GM23248 (cell line): ENCODE measurements around the gene KASH5.

Experiments used
- EZH2 ChIP-seq: fragments of 200-600 bp; sonication (generic); IDR thresholded peaks from 2 replicates; pipeline ENCODE4 v1.6.1; 2018; ENCODE audit warnings: antibody characterized with exemption, mild to moderate bottlenecking; ENCODE audit not compliant: insufficient read depth, poor library complexity, severe bottlenecking
- EZH2phosphoT487 ChIP-seq: fragments of 200-600 bp; sonication (generic); IDR thresholded peaks from 2 replicates; pipeline ENCODE4 v1.6.1; 2018; ENCODE audit warnings: antibody characterized with exemption, moderate library complexity, mild to moderate bottlenecking, low read depth; ENCODE audit not compliant: insufficient read depth

DNA sequence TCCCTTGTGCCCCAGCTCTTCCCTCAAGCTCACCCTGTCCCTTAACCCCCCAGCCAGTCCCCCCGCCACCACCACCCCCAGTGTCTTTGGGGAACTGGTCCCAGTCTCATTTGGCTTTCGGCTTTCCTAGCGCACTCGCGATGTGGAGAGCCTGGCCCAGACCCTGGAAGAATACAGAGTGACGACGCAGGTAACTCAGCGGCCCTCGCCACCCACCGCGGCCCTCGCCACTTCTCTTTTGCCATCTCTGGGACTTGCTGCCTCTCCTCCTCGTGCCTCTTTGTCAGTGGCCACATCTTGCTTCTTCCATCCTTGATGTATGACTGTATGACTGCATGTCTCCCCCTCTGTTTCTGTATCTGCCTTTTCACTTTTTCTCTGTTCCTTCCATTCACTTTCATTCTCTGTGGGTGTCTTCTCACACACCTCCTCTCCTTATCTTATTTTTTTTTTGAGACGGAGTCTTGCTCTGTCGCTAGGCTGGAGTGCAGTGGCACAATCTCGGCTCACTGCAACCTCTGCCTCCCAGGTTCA lies 19.5 kb downstream of the KASH5 start:
- no peak for TF ChIP-seq EZH2
- no peak for TF ChIP-seq EZH2phosphoT487
